Keratinocyte (primary cell): ENCODE data around the gene PARD6B. TPM values are rescaled to one million over a fixed set of nuclear protein-coding genes. Genes with fewer than 3 reads are reported as not detected.

Source experiments
- DNase-seq: peaks from one replicate; pipeline ENCODE4 v3.0.0-alpha.2; 2011; ENCODE audit warnings: low read depth, missing footprints, low spot score
- FAIRE-seq: peaks from 2 replicates; lab custom pipeline; 2011; peaks lifted over from hg19 to GRCh38; lab: Jason Lieb, UNC
- H2AFZ ChIP-seq: 2 replicates; pipeline ENCODE4 v1.6.0; 2012; ENCODE audit warnings: low read length, control low read depth, inconsistent platforms; ENCODE audit not compliant: control insufficient read depth
- H3K27ac ChIP-seq: 2 replicates; pipeline ENCODE4 v1.5.1; 2011; ENCODE audit warnings: low read length; ENCODE audit not compliant: control insufficient read depth, insufficient read depth
- H3K27me3 ChIP-seq: 3 replicates; pipeline ENCODE4 v1.6.0; 2011; ENCODE audit warnings: low read length; ENCODE audit not compliant: control insufficient read depth, insufficient read depth; ENCODE audit errors: extremely low read depth
- H3K36me3 ChIP-seq, 2 experiments: 2 replicates in 1 of 2; 3 replicates in 1 of 2; pipeline ENCODE4 v1.5.1; 2011; ENCODE audit warnings: low read length in 2 of 2, mild to moderate bottlenecking in 1 of 2; ENCODE audit not compliant: control insufficient read depth in 2 of 2, insufficient read depth in 2 of 2; ENCODE audit errors: extremely low read depth in 1 of 2
- H3K4me1 ChIP-seq: 3 replicates; pipeline ENCODE4 v1.5.1; 2011; ENCODE audit warnings: low read length; ENCODE audit not compliant: control insufficient read depth, insufficient read depth; ENCODE audit errors: extremely low read depth
- H3K4me2 ChIP-seq: 3 replicates; pipeline ENCODE4 v1.6.0; 2011; ENCODE audit warnings: low read depth, low read length; ENCODE audit not compliant: control insufficient read depth, insufficient read depth; ENCODE audit errors: extremely low read depth
- H3K4me3 ChIP-seq, 3 experiments: fragments of 200-600 bp in 1 of 3; sonication (generic) in 1 of 3; 2 replicates in 2 of 3; 3 replicates in 1 of 3; pipeline ENCODE4 v1.5.1; 2011 to 2016; ENCODE audit warnings: low read length in 3 of 3, mild to moderate bottlenecking in 3 of 3, control low read depth in 2 of 3, inconsistent platforms in 1 of 3, low read depth in 1 of 3, mixed read lengths in 1 of 3, mixed run types in 1 of 3, moderate library complexity in 1 of 3; ENCODE audit not compliant: control insufficient read depth in 2 of 3, insufficient read depth in 2 of 3; ENCODE audit errors: extremely low read depth in 1 of 3
- H3K79me2 ChIP-seq: 2 replicates; pipeline ENCODE4 v1.6.0; 2012; ENCODE audit warnings: low read length; ENCODE audit not compliant: control insufficient read depth, insufficient read depth
- H3K9ac ChIP-seq: 3 replicates; pipeline ENCODE4 v1.6.0; 2011; ENCODE audit warnings: low read length; ENCODE audit not compliant: control insufficient read depth, insufficient read depth; ENCODE audit errors: extremely low read depth
- H3K9me1 ChIP-seq: 3 replicates; pipeline ENCODE4 v1.6.0; 2011; ENCODE audit warnings: low read length; ENCODE audit not compliant: control insufficient read depth, insufficient read depth; ENCODE audit errors: extremely low read depth
- H3K9me3 ChIP-seq: 2 replicates; pipeline ENCODE4 v1.5.1; 2012; ENCODE audit warnings: low read depth, low read length; ENCODE audit not compliant: control insufficient read depth
- H4K20me1 ChIP-seq: 3 replicates; pipeline ENCODE4 v1.6.0; 2011; ENCODE audit warnings: low read length; ENCODE audit not compliant: control insufficient read depth, insufficient read depth; ENCODE audit errors: extremely low read depth
- EZH2 ChIP-seq: IDR thresholded peaks from one replicate; pipeline ENCODE4 v1.6.1; 2012; ENCODE audit warnings: inconsistent platforms, mild to moderate bottlenecking, low read length, moderate library complexity
- dilution Hi-C: fragments of 300-500 bp; cut with MboI; formaldehyde crosslinking; loops from one replicate; pipeline ENCODE4 v1.7.0; 2020; ENCODE audit warnings: low sequenced_read_pairs; ENCODE audit not compliant: extremely low pct_ligation_motif_present
- polyA plus RNA-seq, 5 experiments: library from polyadenylated mRNA; depleted of rRNA in 3 of 5; stranded (reverse) in 3 of 5; stranded (forward) in 1 of 5; unstranded in 1 of 5; fragments of >200 nt; gene quantifications; 1 replicate in 1 of 5; 2 replicates in 3 of 5; 3 replicates in 1 of 5; pipeline versions ENCODE4 v1.2.1 to v1.2.3, GENCODE V29; 2011 to 2012; ENCODE audit warnings: missing spikeins in 2 of 5, low read depth in 1 of 5, low replicate concordance in 1 of 5
- TF ChIP-seq, protein P1 (sequence below), 3 experiments: IDR thresholded peaks in 1 of 3; conservative IDR thresholded peaks in 1 of 3; optimal IDR thresholded peaks in 1 of 3; 2 replicates in 2 of 3; 3 replicates in 1 of 3; pipeline versions ENCODE3 to v1.5.1; 2011; ENCODE audit warnings: low read length in 3 of 3, mild to moderate bottlenecking in 3 of 3, moderate library complexity in 2 of 3, control low read depth in 1 of 3, inconsistent platforms in 1 of 3; ENCODE audit not compliant: insufficient read depth in 2 of 3; ENCODE audit errors: extremely low read depth in 1 of 3

Gene PARD6B
- polyA plus RNA-seq, 1 donor (not counting 4 experiments of a cell fraction or from before 2014, with no cell fraction given) = 2.0 TPM

DNA sequence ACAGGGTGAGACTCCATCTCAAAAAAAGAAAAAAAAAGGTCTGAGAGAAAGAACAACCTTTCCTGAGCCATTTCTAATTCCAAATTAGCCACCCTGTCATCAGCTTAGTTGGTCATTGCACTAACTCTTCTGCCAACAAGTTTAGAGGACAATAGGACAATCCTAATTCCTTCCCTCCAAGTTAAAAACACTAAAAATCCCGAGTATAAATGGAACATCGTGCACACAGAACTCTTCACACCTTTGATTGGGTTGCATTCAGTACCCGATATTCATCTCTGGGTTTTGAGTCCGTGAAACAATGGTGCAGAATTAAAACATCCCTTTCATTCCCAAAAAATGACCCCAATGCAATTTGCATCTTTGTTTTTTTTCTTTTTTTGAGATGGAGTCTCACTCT lies 23.0 kb downstream of the PARD6B start:
- dilution Hi-C loops = no loop called here
- Histone ChIP-seq H3K27me3 (no peaks in the 10 kb centered on the region), H3K36me3 (peaks cover 8% of the 10 kb centered on the region in 2 experiments), H3K4me2 (no peak overlapping the region), H2AFZ (no peak overlapping the region), H3K9me1 (no peaks in the 10 kb centered on the region), H3K9me3 (no peaks in the 10 kb centered on the region), H3K27ac (no peak overlapping the region), H3K9ac (no peak overlapping the region), H3K4me1 (no peaks in the 10 kb centered on the region), H3K79me2 (peaks cover 2% of the 10 kb centered on the region), H4K20me1 (no peaks in the 10 kb centered on the region), H3K4me3 (no peak overlapping the region)
- FAIRE-seq (no peak), DNase-seq (no peak)
- TF ChIP-seq, protein P1, sequence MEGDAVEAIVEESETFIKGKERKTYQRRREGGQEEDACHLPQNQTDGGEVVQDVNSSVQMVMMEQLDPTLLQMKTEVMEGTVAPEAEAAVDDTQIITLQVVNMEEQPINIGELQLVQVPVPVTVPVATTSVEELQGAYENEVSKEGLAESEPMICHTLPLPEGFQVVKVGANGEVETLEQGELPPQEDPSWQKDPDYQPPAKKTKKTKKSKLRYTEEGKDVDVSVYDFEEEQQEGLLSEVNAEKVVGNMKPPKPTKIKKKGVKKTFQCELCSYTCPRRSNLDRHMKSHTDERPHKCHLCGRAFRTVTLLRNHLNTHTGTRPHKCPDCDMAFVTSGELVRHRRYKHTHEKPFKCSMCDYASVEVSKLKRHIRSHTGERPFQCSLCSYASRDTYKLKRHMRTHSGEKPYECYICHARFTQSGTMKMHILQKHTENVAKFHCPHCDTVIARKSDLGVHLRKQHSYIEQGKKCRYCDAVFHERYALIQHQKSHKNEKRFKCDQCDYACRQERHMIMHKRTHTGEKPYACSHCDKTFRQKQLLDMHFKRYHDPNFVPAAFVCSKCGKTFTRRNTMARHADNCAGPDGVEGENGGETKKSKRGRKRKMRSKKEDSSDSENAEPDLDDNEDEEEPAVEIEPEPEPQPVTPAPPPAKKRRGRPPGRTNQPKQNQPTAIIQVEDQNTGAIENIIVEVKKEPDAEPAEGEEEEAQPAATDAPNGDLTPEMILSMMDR (optimal IDR thresholded peaks at IDR 0.05 in 1 of 3, IDR thresholded peaks at IDR 0.05 in 1 of 3, conservative IDR thresholded peaks at IDR 0.05 in 1 of 3; ENCODE audit: extremely low read depth in 1 of 3, insufficient read depth in 2 of 3, low read length in 3 of 3) = no peak
- no peak for TF ChIP-seq EZH2

DNA sequence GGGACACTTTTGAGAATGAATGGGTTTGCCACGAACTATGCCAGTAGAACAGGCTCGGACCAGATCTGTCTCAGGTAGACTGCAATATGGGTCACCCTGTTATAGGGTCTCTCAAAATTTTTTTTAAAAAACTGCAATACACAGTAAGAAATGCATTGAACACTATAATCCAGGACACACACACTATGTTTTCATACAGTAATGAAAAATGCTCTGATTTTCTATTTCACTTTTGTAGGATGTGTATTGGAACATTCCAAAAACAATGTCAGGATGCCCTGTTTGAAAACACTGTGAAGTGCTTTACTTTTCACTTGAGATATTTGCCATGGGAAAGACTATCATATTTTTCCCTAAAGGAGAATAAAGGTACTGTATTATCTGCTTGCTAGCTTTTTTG lies 25.1 kb downstream of the PARD6B start:
- H3K27ac ChIP-seq = no peak overlapping the region
- dilution Hi-C loops = no loop called here
- no peak for FAIRE-seq

More for the DNA sequence above, 25.1 kb downstream of the PARD6B start:
- no peaks in the 10 kb centered on the region for H3K9me1 ChIP-seq
- H3K4me2 ChIP-seq = no peak overlapping the region
- H3K4me1 ChIP-seq = peaks cover 12% of the 10 kb centered on the region
- no peaks in the 10 kb centered on the region for H3K27me3 ChIP-seq
- H2AFZ ChIP-seq = no peak overlapping the region
- no peaks in the 10 kb centered on the region for H4K20me1 ChIP-seq
- no peaks in the 10 kb centered on the region for H3K36me3 ChIP-seq
- no peak for TF ChIP-seq EZH2
- TF ChIP-seq, protein P1 (optimal IDR thresholded peaks at IDR 0.05 in 1 of 3, IDR thresholded peaks at IDR 0.05 in 1 of 3, conservative IDR thresholded peaks at IDR 0.05 in 1 of 3; ENCODE audit: extremely low read depth in 1 of 3, insufficient read depth in 2 of 3, low read length in 3 of 3) = no peak
- no peak overlapping the region for H3K4me3 ChIP-seq
- H3K9me3 ChIP-seq = no peaks in the 10 kb centered on the region
- no peak for DNase-seq
- no peaks in the 10 kb centered on the region for H3K79me2 ChIP-seq
- no peak overlapping the region for H3K9ac ChIP-seq
